Activated T-cell treated with anti-CD3 and anti-CD28 coated beads for 4 hours (primary cell): ENCODE results near the gene TBC1D20.
"Not testable (repeated sequence)": the region's sequence is repeated elsewhere in the genome, so short reads cannot be mapped to it uniquely, and the experiment has no call there.

Experiments
- DNase-seq: peaks from one replicate; pipeline ENCODE4 v3.0.0-alpha.2; 2020

TBC1D20 gene, protein sequence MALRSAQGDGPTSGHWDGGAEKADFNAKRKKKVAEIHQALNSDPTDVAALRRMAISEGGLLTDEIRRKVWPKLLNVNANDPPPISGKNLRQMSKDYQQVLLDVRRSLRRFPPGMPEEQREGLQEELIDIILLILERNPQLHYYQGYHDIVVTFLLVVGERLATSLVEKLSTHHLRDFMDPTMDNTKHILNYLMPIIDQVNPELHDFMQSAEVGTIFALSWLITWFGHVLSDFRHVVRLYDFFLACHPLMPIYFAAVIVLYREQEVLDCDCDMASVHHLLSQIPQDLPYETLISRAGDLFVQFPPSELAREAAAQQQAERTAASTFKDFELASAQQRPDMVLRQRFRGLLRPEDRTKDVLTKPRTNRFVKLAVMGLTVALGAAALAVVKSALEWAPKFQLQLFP

DNA sequence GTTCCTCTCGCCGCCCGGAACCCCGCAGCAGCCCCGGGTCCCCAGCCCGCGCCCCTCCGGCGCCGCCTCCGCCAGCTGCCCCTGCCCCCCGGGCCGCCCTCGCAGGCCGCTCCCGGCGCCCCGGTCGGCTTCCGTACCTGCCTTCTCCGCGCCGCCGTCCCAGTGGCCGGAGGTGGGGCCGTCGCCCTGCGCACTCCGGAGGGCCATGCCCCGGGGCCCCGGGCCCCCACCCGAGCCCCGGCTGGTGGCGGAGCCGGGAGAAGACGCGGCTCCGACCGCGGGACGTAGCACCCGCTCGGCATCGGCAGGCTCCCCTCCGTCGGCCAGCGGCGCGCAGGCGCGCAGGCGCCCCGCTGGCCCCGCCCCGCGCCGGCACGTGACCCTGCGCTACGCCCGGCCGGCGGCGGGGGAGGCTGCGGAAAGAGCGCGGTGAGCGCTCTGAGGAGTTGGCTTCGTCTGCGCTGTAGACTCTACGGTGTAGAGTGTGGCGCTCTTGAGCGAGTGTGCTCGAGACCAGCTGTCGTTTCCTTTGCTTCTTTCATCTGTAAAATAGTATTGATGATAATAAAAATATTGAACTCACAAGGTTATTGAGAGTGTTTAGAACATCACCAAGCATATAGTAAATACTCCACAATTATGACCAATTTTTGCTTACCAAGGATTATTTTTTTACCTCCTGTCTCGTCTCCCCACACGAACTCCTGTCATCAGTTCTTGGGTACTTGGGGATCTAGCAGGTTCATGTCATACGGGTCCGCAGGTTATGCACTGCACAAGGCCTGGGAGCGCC lies at the start of gene TBC1D20:
Gene TBC1D20 (minus strand): TSS at position 335 of the 793 bp plus-strand sequence. CDS start 128 bp downstream, at position 207.
- peak; percentile 75 for DNase-seq

DNA sequence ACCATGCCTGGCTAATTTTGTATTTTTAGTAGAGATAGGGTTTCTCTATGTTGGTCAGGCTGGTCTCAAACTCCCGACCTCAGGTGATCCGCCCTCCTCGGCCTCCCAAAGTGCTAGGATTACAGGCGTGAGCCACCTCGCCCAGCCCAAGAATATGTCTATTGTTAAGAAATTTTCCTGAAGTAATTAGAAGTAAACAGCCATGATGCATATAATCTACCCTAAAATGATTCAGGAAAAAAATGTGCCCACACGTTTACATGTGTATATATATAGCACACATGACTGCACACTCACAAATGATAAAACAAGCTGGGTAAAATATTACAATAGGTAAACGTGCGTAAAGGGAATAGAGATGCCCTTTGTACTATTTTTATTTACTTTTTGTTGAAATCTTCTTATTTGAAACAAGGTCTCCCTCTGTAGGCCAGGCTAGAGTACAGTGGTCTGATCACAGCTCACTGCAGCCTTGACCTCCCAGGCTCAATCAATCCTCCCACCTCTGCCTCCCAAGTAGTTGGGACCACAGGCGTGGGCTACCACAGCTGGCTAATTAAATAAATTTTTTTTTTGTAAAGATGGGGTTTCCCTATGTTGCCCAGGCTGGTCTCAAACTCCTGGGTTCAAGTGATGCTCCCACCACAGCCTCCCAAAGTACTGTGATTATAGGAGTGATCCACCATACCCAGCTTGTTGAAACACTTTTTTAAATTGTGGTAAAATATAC lies 48.2 kb upstream of the TBC1D20 start:
- DNase-seq, result not testable (repeated sequence)

- not testable (repeated sequence) for DNase-seq
Observed at GRCh38 chr20:508364-508787, 46.0 kb upstream of the TBC1D20 start.

DNA sequence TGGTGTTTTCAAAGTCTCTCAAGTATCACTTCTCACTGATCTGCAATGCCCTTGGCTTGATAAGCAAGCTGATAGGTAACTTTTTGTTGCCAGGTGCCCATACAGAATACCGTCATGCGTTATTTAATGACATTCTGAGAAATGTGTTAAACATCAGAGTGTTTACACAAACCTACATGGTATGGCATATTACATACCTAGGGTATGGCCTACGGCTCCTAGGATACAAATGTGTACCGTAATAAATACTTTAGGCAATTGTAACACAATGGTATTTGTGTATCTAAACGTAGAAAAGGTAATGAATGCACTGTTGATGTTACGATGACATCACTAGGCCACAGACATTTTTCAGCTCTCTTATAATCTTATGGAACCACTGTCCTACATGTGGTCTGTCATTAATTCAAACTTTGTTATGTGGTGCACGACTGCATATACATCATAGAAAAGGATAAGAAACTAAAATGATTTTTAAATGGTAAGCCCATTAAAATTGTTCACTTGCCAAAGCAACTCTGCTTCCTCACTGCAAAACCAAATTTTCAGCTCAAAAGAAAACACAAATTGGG lies 45.5 kb upstream of the TBC1D20 start:
- no peak for DNase-seq

DNA sequence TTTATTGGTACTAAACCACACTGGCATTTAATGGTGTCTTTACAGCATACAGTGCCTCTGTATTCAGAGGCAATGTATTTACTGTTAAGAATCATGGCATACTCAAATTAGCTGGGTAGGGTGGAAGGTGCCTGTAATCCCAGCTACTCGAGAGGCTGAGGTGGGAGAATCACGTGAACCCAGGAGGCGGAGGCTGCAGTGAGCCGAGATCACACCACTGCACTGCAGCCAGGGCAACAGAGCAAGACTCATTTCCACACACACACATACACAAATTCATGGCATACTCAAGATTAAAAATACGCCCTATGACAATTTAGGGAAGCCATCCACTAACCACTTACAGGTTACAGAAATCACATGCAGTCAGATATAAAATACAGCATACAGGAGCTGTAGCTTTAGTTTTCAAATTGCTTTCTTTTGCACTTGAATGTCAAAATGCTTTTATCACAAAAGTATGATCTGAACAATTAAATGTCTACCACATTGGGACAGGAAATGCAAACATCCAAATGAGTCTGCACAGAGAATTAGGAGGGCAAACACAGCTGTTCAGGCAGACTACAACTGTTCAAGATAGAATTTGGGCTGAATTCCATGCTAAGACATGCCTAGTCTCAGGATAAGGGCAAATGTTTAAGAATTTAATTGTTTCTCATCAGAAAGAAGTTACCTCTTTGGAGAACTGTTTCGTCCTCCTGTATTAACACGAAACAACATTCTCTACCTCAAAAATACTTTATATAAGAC lies 44.8 kb upstream of the TBC1D20 start:
- no peak for DNase-seq

GRCh38 chr20:504632-505075 lies 42.3 kb upstream of the TBC1D20 start:
- DNase-seq, result no peak

DNA sequence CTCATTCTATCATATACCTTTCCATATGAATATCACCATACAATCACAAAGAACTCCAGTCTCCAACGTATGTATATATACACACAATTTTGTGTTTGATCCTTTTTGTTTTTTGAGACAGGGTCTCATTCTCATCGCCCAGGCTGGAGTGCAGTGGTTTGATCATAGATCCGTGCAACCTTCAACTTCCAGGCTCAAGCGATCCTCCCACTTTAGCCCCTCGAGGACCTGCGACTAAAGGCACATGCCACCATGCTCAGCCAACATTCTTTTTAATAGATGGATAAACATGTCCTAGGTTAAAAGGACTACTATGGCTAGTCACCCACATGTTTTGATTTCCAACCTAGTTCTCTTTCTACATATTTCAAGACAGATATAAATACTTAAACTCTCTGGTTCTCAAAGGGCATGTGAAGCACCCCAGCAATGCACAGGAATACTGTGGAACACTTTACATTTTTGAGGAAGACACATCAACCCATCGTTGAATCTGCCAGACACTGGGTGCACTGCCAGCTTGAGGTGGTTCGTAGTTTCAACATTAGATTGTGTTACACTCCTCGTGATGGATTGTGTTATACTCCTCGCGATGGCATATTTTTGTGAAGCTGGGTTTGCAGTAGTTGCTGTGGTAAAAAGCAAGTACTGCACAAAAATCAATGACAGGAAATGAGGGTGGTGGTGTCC lies 40.9 kb upstream of the TBC1D20 start:
- DNase-seq, result no peak

DNA sequence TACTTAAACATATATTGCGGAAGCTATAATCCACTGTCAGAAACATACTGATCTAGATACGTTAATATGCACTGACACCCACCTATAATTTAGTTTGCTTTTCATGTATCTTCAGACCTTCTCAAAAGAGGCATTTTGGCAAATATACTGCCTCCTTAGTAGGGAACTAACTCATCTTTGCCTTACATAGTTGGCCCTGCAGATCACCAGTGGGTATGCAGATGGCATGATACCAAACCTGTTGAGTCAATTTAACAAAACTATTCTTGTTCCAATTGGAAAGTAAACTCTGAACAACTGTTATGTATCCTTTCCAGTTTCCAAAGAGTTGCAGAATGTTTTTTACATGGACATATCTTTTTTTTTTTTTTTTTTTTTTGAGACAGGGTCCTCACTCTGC lies 35.6 kb upstream of the TBC1D20 start:
- no peak for DNase-seq

- DNase-seq, result no peak
Observed at GRCh38 chr20:496126-496696, 33.9 kb upstream of the TBC1D20 start.

- DNase-seq, result no peak
Observed at GRCh38 chr20:492159-492558, 29.8 kb upstream of the TBC1D20 start.

DNA sequence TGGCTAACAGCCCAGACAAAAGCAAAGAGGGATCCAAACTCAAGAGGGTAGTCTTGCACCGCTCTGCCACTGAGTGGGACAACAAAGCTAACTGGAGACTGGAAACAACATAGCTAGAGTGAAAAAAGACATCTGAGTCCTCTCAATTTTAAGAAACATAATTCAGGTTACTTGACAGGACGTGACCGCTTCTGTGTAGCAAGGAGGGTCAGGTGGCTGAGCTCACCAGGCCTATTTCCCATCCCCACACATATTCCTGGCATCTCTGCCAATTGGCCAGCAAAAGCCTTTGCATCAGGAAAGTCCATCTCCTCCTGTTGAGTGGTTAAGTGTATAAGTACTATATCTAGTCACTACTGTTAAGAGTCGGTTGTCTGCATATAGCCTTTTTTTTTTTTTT lies 25.3 kb upstream of the TBC1D20 start:
- no peak for DNase-seq

- no peak for DNase-seq
Observed at GRCh38 chr20:483815-484644, 21.7 kb upstream of the TBC1D20 start.

DNA sequence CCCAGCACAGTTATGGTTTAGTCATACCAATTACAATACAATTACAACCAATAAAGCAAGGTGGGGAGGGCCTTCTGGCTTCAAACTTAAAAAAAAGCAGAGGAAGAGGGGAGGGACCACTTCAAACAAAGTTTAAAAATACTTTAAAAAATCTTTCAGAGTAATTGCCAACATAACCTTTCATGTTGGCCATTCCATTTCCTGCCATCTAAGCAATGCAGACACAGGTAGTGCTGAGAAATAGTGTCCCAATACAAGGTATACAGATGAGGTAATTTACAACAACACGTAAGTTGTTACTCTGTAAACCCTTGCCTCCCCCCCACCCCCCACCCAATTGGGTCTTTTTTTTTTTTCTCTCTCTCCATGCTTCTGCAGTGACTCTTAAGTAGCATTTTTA lies 18.8 kb upstream of the TBC1D20 start:
- DNase-seq, result no peak

DNA sequence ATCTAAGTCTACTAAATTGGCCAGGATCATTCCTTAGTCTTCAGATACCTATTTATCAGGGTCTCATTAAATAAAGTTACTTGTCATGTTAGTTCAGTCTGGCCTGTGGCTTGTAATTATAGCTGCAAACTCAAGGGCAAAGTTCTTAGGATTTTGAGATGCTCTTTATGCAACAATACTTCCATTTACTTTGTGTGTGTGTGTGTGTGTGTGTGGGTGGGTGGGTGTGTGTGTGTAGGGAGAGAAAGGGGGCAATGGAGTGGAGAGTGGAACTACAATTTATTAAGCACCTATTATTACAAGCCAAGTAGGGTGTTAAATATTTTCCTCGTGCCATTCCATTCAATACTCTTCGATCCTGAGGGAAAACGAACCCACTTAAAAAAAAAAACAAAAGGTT lies 17.7 kb upstream of the TBC1D20 start:
- no peak for DNase-seq

GRCh38 chr20:479487-479886 lies 17.2 kb upstream of the TBC1D20 start:
- no peak for DNase-seq

DNA sequence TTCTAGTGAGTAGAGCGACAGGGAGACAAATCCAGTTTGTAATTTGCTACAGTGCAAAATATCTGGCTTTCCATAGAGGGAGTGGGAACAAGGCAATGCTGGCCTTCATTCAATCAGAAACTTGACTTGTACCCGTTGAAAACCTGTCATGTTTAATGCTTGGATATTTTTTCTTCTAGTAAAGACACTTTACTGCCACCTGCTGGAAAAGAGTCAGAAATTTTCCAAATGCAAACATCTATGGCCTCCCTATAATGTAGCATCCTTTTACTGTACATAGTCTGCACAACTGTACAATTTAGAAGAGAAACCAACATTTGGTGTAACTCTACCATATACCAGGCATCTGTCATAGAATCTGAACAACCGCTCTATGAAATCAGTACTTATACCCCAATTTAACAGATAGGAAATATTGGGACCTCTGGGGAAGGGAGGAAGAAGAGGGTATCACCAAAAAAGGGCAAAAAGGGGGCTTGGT lies 16.7 kb upstream of the TBC1D20 start:
- DNase-seq, result peak; percentile 23

- DNase-seq, result no peak
Observed at GRCh38 chr20:478010-478948, 15.9 kb upstream of the TBC1D20 start.

- DNase-seq, result not testable (repeated sequence)
Observed at GRCh38 chr20:476561-477249, 14.4 kb upstream of the TBC1D20 start.
